Measurements from ENCODE around the gene SMG1. TPM values are rescaled to one million over a fixed set of nuclear protein-coding genes. Genes with fewer than 3 reads are reported as not detected.

The SMG1 gene
- total and polyA plus RNA-seq, 2 of the 13 experiments (the other 11 are each of a cell fraction or from before 2014, with no cell fraction given), result 48.7 to 53.7 TPM

DNA sequence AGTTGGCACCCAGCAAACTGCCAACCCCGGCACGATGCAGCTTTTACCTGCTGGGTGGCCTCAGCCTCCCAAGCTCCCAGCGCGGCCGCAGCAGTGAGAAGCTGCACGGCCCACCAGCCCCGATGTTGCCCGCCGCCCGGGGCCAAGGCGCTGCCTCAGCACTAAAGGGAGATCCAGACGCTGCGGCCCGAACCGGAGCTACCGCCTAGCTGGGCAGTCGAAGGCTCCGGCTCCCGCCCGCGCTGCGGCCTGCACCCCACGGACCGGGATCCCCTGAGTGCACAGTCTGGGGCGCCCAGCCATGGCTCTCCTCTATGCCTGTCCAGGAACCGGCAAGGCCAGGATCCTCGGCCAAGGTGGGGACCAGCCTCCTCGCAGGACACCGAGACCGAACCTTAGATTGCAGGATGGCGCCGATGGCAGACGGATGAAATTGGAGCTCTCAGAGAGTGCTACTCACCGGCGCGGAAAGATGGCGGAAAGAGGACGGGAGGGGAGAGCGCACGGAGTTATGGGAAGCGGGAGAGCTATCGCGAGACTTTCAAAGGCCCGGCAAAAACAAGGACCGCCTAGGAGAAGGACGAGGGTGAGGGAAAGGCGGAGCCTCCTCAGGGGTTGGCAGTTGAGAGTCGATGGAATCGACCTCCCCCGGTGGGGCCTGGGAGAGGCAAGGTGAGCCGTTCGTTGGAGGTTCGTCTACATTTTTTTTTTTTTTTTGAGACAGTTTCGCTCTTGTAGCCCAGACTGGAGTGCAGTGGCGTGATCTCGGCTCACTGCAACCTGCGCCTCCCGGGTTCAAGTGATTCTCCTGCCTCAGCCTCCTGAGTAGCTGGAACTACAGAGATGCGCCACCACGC is 136.1 kb downstream of the SMG1 start, which contains the start of gene RPS15A (continued):
- TF ChIP-seq FOXJ3 (CRISPR knock-in tag; IDR thresholded peaks at IDR 0.05; ENCODE audit: borderline replicate concordance) (peak; percentile 90), SRSF1 (optimal IDR thresholded peaks at IDR 0.05; ENCODE audit: low read depth, low read length) (peak; percentile 97), RCOR2 (CRISPR knock-in tag; IDR thresholded peaks at IDR 0.05) (peak; percentile 37; the same call in 1 of the 2 replicates), ZNF546 (CRISPR knock-in tag; conservative IDR thresholded peaks at IDR 0.05) (peak; percentile 96), HNRNPL (IDR thresholded peaks at IDR 0.05; ENCODE audit: low read depth, low read length) (peak; percentile 87; the same call in 1 of the 2 replicates), SIN3A (IDR thresholded peaks at IDR 0.05; ENCODE audit: borderline replicate concordance, low read depth, low read length) (peak; percentile 88; the same call in 1 of the 2 replicates), AKAP8 (CRISPR knock-in tag; IDR thresholded peaks at IDR 0.05) (peak; percentile 91), PCBP1 (IDR thresholded peaks at IDR 0.05; ENCODE audit: borderline replicate concordance, low read depth, low read length) (no peak), ZMAT3 (CRISPR knock-in tag; conservative IDR thresholded peaks at IDR 0.05) (peak; percentile 99)
- TF ChIP-seq, protein P1, sequence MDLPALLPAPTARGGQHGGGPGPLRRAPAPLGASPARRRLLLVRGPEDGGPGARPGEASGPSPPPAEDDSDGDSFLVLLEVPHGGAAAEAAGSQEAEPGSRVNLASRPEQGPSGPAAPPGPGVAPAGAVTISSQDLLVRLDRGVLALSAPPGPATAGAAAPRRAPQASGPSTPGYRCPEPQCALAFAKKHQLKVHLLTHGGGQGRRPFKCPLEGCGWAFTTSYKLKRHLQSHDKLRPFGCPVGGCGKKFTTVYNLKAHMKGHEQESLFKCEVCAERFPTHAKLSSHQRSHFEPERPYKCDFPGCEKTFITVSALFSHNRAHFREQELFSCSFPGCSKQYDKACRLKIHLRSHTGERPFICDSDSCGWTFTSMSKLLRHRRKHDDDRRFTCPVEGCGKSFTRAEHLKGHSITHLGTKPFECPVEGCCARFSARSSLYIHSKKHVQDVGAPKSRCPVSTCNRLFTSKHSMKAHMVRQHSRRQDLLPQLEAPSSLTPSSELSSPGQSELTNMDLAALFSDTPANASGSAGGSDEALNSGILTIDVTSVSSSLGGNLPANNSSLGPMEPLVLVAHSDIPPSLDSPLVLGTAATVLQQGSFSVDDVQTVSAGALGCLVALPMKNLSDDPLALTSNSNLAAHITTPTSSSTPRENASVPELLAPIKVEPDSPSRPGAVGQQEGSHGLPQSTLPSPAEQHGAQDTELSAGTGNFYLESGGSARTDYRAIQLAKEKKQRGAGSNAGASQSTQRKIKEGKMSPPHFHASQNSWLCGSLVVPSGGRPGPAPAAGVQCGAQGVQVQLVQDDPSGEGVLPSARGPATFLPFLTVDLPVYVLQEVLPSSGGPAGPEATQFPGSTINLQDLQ (CRISPR knock-in tag; IDR thresholded peaks at IDR 0.05), result peak; percentile 93; the same call in 1 of the 2 replicates
- TF ChIP-seq, protein P2, sequence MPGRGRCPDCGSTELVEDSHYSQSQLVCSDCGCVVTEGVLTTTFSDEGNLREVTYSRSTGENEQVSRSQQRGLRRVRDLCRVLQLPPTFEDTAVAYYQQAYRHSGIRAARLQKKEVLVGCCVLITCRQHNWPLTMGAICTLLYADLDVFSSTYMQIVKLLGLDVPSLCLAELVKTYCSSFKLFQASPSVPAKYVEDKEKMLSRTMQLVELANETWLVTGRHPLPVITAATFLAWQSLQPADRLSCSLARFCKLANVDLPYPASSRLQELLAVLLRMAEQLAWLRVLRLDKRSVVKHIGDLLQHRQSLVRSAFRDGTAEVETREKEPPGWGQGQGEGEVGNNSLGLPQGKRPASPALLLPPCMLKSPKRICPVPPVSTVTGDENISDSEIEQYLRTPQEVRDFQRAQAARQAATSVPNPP (CRISPR knock-in tag; IDR thresholded peaks at IDR 0.05), result peak; percentile 97
- TF ChIP-seq, protein P3, sequence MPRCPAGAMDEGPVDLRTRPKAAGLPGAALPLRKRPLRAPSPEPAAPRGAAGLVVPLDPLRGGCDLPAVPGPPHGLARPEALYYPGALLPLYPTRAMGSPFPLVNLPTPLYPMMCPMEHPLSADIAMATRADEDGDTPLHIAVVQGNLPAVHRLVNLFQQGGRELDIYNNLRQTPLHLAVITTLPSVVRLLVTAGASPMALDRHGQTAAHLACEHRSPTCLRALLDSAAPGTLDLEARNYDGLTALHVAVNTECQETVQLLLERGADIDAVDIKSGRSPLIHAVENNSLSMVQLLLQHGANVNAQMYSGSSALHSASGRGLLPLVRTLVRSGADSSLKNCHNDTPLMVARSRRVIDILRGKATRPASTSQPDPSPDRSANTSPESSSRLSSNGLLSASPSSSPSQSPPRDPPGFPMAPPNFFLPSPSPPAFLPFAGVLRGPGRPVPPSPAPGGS (CRISPR knock-in tag; IDR thresholded peaks at IDR 0.05), result peak; percentile 98
- TF ChIP-seq, protein P4, sequence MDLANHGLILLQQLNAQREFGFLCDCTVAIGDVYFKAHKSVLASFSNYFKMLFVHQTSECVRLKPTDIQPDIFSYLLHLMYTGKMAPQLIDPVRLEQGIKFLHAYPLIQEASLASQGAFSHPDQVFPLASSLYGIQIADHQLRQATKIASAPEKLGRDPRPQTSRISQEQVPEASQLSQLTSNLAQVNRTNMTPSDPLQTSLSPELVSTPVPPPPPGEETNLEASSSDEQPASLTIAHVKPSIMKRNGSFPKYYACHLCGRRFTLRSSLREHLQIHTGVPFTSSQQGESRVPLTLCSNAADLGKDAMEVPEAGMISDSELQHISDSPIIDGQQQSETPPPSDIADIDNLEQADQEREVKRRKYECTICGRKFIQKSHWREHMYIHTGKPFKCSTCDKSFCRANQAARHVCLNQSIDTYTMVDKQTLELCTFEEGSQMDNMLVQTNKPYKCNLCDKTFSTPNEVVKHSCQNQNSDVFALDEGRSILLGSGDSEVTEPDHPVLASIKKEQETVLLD (CRISPR knock-in tag; IDR thresholded peaks at IDR 0.05; ENCODE audit: low read depth), result peak; percentile 82
- TF ChIP-seq, protein P5, sequence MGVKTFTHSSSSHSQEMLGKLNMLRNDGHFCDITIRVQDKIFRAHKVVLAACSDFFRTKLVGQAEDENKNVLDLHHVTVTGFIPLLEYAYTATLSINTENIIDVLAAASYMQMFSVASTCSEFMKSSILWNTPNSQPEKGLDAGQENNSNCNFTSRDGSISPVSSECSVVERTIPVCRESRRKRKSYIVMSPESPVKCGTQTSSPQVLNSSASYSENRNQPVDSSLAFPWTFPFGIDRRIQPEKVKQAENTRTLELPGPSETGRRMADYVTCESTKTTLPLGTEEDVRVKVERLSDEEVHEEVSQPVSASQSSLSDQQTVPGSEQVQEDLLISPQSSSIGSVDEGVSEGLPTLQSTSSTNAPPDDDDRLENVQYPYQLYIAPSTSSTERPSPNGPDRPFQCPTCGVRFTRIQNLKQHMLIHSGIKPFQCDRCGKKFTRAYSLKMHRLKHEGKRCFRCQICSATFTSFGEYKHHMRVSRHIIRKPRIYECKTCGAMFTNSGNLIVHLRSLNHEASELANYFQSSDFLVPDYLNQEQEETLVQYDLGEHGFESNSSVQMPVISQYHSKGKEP (CRISPR knock-in tag; IDR thresholded peaks at IDR 0.05), result peak; percentile 87; the same call in 1 of the 2 replicates
- TF ChIP-seq, protein P6, sequence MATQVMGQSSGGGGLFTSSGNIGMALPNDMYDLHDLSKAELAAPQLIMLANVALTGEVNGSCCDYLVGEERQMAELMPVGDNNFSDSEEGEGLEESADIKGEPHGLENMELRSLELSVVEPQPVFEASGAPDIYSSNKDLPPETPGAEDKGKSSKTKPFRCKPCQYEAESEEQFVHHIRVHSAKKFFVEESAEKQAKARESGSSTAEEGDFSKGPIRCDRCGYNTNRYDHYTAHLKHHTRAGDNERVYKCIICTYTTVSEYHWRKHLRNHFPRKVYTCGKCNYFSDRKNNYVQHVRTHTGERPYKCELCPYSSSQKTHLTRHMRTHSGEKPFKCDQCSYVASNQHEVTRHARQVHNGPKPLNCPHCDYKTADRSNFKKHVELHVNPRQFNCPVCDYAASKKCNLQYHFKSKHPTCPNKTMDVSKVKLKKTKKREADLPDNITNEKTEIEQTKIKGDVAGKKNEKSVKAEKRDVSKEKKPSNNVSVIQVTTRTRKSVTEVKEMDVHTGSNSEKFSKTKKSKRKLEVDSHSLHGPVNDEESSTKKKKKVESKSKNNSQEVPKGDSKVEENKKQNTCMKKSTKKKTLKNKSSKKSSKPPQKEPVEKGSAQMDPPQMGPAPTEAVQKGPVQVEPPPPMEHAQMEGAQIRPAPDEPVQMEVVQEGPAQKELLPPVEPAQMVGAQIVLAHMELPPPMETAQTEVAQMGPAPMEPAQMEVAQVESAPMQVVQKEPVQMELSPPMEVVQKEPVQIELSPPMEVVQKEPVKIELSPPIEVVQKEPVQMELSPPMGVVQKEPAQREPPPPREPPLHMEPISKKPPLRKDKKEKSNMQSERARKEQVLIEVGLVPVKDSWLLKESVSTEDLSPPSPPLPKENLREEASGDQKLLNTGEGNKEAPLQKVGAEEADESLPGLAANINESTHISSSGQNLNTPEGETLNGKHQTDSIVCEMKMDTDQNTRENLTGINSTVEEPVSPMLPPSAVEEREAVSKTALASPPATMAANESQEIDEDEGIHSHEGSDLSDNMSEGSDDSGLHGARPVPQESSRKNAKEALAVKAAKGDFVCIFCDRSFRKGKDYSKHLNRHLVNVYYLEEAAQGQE (IDR thresholded peaks at IDR 0.05; ENCODE audit: borderline replicate concordance in 1 of 2, low read depth in 1 of 2, low read length in 2 of 2), result peak in 1 of 2 experiments; percentile 80; a peak in 1 of 4 replicates
